ENCODE results near the gene CLINT1.

GRCh38 chr5:157743163-157744050, 115.5 kb downstream of the CLINT1 start, which contains the start of gene LSM11:
- TF ChIP-seq CTCF (conservative IDR thresholded peaks at IDR 0.05): peak; percentile 100
- 0 out of 2 replicates have a peak, but pooled peaks have one; percentile 30 for TF ChIP-seq ZFX (IDR thresholded peaks at IDR 0.05)

All from C4-2B (cell line).